KG1 (cell line): ENCODE results near the gene WASHC3.
"Not testable (repeated sequence)": the region's sequence is repeated elsewhere in the genome, so short reads cannot be mapped to it uniquely, and the experiment has no call there.

Source experiments
- DNase-seq: peaks from one replicate; lab custom pipeline; 2025; lab: John Stamatoyannopoulos, UW

WASHC3 gene

DNA sequence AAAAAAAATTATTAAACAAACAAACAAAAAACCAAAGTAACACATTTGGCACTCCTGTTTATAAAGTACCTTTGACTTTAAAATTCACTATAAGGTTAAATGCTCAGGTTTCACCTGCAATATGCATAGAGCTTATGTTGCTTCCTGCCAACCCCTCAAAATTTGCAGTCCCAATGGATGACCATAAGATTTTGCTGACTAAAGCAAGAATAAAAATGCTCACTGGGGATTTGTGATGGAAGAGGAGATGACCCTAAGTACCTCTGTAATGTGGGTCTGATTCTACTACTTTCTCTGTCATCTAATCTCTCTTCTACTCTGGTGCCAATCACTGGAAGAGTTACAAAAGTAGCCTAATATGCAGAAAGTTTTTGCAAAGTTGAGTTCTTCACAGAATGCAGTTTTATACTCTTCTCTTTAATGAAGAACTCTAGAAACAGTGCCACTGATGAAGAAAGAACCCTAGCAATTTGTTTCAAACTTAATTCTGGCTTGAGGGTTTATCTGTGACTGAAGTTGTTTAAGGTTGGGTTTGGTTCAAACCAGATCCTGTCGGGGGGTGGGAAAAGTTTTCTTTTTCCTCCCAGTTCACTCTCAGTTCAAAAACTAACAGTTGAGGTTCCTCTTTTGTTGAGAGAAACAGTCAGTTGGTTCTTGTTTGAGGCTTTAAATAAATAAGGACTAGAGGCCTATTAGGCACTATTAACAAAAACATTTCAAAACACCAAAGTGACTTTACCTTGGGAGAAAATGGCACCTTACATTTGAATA is 10.9 kb downstream of the WASHC3 start:
- DNase-seq = no peak

DNA sequence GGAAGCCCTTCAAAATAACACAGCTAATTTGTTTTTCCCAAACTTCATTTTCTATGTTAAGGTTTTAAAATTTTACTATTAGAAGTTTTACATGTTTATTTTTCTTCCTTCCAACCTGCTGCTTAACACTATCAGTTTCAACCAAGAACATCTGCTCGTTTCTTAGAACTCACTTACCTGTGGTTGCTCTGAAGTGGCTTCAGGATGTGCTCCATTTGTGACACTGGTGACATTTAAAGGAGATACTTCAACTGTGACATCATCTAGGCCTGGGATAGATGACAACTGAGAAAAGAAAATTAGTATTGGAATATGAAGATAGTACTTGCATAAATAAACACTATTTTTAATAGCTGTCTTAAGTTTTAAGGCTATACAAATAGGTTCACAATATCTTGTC is 17.9 kb downstream of the WASHC3 start:
- DNase-seq = no peak

DNA sequence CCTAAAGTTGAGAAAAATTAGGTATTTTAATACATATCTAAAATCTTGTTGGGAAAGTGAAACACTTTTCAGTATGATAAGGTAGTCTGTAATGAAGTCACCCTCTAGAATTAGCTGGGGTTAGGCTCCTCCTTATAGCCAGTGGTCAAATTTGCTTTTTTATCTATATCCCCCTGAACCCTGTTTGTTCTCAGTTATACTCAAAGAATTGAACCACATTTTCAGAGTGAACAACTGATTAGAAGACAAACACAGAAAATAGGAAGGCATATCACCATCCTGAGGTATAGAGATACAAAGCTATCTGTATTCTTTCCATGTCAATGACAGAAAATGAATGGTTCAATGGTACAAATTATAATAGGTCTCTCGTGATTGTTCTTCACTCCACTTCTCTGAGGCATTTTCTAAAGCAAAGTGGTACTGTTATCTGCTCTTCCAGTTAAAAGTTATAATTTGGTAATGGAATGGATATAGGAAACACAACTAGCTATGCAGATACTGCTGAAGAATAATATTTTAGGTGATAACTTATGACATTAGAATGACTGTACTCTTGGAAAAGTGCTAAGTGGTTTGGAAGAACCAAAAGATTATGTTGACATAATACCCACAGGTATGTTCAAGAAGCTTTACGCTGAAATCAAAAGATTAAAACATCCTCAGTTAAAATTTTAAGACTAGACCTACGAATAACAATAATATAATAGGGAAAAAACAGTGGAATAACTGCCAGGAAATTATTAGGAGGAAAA is 27.6 kb downstream of the WASHC3 start:
- DNase-seq = no peak

DNA sequence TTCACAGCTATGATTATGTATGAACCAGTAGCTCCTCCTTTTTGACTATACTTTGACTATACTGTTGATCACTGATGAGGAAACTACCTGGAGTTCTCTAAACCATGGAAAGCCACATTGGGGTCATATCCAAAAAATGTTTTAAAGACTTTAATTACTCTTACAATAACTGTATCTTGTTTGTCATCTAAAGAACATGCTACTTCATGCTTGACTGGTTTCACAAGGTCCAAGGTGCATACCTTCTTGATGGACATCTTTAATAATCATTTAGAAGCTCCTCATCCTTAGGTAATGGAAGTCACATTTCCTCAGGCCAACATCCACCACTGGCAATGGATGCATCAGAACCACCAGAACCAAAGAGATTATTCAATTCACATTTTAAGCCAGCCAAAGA is 29.9 kb downstream of the WASHC3 start:
- no peak for DNase-seq

DNA sequence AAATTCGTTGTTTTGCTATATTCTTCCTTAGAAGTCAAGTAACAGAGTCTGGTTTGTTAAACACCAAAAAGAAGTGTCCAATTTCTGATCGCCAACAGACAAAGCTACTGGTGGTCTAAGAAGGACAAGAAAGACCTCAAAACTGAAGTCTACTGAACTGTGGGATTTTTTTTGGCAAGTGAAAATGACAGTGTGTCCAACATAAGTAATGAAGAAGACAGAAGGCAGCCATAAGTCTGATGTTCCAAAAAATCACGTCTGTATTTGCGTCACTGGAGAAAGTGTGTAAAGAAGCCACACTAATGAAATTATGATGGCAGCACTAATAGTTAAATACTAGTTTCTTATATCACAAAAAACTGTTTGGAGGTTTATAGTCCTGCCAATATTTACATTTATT is 32.6 kb downstream of the WASHC3 start:
- no peak for DNase-seq

DNA sequence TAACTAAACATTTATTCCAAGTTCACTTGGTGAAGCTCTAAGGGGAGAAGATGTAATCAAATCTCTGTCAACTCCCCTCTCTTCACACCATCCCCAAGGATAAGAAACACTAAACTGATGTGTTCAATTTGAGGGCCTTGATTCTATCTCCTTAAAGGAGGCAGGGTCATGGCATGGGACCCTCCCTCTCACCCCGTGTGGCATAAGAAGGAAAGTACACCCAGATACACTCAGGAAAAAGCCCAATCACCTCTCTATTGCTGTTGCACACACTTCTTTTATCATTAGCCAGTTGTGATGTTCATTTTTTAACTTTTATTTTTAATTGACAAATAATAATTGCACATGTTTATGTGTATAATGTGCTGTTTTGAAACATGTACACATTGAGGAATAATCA is 35.1 kb downstream of the WASHC3 start:
- DNase-seq = no peak

DNA sequence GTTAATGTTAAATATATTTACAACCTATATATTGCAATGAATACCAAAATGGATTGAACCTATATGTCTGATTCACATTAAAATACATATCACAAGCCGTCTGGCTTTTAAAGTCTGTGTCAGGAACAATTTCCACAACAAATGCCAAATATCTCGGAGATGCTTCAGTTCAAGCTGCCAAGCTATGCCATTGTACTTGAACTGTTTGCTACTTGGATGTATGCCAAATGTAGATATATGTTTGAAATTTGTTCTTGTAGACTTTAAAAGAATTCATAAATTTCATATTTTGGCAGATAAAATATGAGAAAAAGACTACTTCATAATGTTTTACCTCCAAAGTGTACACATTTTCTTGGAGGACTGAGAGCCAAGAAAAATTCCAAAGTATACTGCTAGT is 37.0 kb downstream of the WASHC3 start:
- no peak for DNase-seq

DNA sequence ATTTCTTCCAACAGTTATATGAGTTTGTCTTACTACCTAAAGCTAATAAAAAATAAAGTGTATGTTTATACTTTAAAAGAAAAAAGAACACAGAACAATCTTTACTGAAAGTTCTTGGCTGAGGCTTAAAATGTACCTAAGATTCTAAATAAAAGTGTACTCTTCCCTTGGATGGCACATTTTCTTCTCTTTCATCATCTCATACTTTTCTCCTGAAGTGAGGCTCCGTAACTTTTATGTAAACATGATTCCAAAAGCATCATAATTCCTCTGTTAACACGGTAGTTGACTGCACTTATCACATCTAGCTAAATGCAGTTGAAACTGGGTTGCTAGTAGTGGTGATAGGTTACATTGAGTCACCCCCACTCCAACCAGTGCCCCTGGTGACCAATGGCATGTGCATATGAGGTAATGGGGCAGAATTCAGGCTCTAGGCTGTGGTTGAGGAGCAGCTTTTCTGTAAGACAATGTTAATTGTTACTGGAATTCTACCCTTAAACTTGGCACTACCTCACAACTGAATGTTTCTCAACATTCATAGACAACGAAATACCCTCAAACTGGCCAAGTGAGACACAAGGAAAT is 38.4 kb downstream of the WASHC3 start:
- no peak for DNase-seq

DNA sequence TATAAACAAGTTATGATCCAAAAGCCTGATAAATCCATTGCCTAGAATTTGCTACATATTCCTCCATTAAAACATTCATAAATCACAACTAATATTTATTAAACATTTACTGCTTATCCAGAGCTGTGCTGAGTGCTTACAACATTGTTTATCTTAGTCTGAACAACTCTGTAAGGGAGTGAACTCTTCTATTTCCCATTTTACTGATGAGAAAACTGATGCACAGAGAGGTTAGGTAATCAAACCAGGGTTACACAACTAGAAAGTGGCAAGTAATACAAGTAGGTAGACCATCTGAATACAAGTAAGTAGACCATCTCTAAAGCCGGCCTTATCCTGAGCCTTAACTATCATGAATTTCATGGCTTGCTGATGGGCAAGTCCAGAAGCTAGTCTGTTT is 39.5 kb downstream of the WASHC3 start:
- no peak for DNase-seq

DNA sequence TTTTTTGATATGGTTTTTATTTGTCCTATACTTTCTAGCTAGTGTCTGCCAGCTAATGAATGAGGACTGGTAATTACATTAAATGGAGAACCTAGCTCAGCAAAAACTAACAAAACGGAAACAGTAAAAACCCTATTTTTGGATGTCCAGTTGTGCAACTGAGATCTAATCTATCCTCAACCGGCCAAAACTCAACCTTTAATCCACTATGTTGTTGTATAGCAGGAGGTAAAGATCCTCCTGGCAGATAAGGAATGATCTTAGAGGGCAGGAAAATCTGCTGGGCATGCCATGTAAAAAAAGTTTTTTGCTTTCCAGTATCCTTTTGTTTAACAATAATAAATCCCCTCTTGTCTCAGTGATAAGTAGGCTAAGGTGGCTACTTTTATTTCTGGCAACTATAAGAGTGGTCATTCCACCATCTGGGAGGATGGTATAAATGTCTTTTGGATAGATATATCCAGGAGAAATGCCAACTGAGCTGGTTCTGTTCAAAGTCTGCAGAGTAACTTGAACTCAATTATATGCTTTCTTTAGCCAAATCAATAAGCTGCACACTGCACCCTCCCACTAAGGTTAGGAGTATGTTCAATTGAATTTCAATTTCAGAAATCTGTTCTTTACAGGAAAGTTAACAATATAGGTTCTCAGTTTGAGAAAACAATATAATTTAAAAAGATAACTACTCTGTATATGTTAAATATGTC is 40.1 kb downstream of the WASHC3 start:
- no peak for DNase-seq

DNA sequence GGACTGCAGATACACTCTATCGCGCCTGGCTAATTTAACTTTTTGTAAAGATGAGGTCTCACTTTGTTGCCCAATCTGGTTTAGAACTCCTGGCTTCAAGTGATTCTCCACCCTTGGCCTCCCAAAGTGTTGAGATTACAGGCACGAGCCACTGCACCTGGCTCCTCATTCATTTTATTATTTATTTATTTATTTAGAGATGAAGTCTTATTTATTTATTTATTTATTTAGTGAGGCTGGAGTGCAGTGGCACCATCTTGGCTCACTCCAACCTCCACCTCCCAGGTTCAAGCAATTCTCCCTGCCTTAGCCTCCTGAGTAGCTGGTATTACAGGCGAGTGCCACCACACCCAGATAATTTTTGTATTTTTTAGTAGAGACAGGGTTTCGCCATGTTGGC is 43.2 kb downstream of the WASHC3 start:
- DNase-seq = not testable (repeated sequence)

DNA sequence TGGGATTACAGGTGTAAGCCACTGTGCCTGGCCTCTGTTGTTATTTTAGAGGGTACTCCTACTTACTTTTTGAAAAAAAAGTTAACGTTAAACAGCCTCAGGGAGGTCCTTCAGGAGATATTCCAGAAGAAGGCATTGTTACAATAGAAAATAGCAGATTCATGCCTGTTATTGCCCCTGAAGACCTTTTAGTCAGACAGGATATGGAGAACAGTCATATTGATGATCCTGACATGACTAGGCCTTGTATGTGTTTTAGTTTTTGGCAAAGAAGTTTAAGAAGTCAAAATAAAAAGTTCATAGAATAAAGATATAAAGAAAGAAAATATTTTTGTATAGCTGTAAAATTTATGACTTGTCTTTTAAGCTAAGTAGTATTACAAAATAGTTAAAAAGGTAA is 45.3 kb downstream of the WASHC3 start:
- no peak for DNase-seq

DNA sequence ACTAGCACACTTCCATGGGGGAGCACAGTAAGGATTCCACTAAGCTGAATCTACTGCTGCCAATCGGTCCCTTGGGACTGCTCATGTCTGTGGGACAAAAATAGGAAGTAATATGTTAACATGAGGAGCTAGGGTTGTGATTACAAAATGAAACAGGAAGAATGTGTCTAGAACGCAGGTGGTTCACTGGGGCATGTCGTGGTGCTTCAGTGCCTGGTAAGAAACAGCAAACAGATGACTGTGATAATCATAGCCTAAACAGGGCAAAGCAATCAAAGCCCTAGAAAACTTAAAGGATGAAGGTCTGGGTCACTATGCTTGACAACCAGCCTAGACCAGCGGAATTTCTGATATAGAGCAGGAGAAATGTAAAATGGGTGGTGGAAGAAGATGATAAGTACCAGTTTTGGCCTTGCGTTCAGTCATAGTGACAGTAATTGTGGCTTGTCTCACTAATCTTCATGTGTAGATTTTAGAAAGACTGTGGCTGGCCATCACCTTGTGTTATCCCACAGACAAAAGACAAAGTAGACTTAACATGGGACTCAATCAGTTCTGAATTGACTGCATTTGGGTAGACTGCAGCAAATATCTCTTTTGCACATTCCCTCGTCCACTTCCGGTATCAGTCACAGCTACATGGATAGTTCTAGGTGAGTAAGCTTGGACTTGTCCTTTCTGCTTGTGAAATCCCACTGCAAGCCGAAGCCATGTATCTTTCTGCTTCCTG is 51.4 kb downstream of the WASHC3 start:
- peak; percentile 4 for DNase-seq

DNA sequence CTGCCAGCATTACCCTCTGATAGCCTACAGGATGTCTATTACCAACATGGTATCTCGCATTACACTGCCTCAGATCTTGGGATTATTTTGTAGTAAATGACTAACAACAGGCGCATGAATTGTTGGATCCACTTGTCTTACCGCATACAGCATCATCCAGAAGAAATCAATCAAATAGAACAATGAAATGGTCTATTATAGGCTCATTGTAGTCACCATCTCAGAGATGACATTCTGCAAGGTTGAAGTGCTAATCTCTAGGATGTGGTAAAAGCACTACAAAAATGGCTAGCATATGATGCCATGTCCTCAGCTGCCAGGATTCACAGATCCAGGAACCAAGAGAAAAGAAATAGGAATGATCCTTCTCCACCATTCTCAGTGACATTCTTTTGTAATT is 52.0 kb downstream of the WASHC3 start:
- no peak for DNase-seq

DNA sequence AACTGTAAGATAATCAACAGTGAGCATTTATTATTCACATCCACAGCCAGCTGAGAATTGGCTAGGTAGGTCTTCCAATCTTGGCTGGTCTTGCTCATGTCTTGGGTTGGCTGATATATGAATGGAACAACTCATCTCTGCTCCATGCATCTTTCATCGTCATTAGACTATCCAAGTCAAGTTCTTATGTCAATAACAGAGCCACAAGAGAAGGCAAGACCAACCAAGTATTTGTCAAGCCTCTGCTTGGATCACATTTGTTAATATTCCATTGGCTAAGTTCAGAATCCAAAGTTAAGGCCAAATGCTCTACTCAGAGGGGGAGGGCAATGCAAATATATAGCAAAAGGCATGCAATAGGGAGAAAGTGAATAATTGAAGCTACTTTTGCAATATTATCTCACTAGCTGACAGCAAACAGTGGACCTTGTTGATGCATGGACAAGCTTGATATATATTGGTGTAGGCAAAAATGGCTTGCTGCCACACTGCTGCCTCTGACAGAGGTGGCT is 53.1 kb downstream of the WASHC3 start:
- DNase-seq = no peak

DNA sequence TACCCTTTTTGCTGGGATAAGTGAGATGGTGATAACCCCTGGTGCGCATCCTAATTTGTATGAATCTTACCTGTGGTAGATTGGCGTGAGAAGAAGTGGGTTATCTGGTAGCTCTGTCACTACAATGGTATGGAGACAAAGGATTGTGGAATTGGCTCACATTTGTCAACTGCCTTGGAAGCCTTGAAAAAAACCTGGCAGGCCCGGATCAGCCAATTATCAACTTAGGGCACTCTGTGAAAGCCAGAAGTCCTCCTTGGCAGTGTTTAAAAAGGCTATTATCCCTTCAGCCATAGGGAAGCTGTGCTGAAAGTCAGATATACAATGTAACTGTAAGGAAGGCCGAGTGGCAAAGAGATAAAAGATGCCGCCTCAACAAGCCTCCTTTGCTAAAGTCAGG is 56.5 kb downstream of the WASHC3 start:
- no peak for DNase-seq

DNA sequence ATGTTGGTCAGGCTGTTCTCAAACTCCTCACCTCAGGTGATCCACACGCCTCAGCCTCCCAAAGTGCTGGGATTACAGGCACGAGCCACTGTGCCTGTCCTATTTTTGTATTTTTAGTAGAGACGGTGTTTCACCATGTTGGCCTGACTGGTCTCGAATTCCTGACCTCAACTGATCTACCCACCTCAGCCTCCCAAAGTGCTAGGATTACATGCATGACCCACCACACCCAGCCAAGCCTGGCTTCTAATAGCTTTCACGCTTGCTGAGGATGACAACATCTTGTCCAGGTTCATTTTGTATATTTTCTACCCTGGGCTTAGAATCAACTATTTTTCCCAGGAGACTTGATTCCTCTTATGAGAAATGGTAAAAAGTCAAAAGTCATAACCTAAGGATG is 64.7 kb downstream of the WASHC3 start:
- no peak for DNase-seq

DNA sequence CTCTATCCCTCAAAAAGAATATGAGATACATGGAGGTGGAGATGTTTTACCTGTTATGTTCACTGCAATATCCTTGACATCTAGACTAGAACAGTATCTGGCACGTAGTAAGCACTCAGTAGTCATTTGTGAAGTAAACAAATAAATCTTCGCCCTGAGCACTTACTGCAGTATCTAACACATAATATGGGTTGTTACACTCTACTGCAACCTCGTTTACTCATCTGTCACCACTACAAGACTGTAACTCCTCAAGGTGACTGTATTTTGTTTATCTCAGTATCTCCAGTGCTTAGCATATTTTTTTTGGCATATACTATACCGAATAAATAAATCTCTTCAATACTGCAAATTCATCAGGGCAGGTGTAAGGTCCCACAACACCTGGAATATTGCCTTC is 66.1 kb downstream of the WASHC3 start:
- DNase-seq = no peak

DNA sequence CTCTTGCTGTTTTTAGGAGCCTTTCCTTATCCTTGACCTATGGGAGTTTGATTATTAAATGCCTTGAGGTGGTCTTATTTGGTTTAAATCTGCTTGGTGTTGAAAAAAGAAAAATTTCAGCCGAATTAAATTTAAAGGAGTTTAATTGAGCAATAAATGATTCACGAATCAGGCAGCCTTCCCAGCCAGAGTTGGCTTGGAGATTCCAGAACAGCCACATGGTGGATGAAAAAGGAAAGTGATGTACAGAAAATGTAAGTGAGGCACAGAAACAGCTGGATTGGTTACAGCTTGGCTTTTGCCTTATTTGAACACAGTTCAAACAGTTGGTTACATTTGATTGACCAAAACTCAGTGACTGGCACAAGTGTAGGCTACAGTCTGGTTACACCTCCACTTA is 69.7 kb downstream of the WASHC3 start:
- DNase-seq = no peak

DNA sequence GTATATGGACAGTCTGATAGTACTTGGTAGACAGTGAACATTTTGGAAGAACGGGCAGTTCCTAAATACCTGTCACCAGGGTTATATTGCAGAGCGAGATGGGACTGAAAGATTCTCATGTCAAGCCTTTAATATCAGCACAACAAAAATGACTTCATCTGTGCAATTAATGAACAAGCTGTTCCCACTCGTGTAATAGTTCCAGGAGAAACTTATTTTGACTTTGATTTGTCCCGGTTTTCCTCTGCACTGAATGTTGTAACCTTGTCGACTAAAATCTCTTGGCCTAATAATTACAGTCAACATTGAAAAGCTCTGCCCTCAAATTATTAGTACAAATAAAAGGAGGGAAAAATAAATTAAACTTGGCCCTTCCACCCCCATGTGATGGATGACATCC is 79.5 kb downstream of the WASHC3 start:
- no peak for DNase-seq

DNA sequence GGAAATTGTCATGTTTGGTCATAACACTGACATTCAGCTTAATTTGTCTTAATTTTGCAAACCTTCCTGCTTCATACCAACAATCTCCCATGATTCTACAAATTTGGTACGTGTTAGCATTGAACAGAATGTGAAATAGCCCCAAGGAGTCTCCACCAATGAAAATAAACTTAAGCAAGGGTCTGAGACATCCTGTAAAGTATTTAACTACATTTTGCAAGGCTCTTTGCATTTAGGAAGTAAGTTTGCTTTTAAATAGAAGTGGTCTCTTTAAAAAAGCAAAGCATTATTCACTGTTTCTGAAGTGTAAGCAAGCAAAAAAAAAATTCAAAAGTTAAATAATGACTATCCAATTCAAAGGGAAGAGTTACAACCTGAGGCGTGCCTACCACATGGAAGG is 79.9 kb downstream of the WASHC3 start:
- no peak for DNase-seq

DNA sequence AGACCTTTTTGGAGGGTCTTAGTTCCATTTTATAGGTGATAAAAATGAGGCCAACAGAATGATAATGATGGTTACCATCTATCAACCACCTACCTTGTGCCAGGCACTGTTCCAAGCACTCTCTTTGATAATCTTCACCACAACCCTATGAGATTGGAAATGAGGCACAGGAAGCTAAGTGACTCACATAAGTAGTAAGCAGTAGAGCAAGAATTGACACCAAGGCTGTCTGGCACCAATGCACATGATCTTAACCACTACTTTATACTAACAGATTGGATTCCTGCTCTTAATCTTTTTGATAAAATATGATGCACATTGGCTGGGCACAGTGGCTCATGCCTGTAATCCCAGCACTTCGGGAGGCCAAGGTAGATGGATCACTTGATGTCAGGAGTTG is 93.0 kb downstream of the WASHC3 start:
- DNase-seq = no peak
